Stimulated activated CD8-positive, alpha-beta memory T cell treated with anti-CD3 and anti-CD28 coated beads, Interleukin-2, amount 100 ng/mL, for 1 hour (primary cell): ENCODE measurements around the gene ZNF513.
"Not testable (repeated sequence)": the region's sequence is repeated elsewhere in the genome, so short reads cannot be mapped to it uniquely, and the experiment has no call there.

Experiments used
- DNase-seq, 2 donors: peaks; one replicate each; pipeline ENCODE4 v3.0.0-alpha.2; 2020; ENCODE audit warnings: low read depth in 2 of 2

Gene ZNF513

DNA sequence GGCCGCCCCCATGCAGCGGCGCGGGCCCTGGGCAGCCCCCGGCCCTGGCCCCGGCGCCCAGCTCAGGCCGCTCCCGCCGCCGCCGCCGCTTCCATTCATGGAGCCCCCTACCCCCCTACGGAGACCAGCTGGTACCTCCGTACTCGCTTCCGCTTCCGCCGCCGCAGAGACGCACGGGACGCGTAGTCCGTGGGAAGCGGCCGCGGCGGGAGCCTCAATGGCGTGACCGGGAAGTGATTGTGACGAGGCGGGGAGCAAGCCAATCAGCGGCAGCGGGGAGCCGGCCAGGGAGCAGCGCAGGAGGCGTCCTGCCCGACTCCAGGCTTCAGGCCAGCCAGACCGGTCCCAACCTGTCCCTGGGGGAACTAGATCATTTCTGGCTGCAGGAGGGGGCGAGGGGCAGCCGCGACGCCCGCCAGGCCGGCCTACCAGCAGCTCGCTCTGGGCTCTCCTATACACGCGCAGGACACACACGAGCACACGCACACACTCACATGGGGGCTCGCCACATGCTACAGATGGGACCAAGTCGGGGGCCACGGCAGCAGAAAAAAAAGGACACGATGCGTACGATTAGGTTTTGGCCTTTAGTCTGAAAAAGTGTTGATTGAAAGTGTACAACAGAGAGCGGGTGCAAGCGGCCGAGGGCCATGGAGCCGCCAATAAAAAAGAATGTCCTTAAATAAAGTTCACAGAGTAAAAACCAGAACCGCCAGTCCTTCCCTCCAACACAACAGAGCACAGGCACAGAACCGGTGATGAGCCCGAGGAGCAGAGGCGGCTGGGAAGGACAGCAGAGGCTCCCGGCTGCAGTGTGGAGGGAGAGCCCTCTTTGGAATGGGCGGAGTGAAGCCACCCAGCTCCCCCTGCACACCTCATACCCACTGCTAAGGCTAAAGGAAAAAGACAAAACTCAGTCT, at the start of gene ZNF513:
ZNF513 (minus strand) TSS at position 109 of the 920 bp plus-strand sequence. CDS start 208 bp downstream, outside the sequence.
- DNase-seq: peak; percentile 76 to 78

GRCh38 chr2:27428978-27429541, 48.5 kb upstream of the ZNF513 start:
- peak; percentile 44 to 56 for DNase-seq

- DNase-seq: peak; percentile 81 to 86
Observed at GRCh38 chr2:27428213-27428977, 47.9 kb upstream of the ZNF513 start, which contains the start of gene NRBP1. Gene NRBP1, plus strand, starts transcription at chr2:27428631. Its CDS starts 4,643 bp downstream, at chr2:27433274.

- no peak for DNase-seq
Observed at GRCh38 chr2:27427863-27428212, 47.3 kb upstream of the ZNF513 start.

GRCh38 chr2:27425039-27425438, 44.5 kb upstream of the ZNF513 start:
- DNase-seq: not testable (repeated sequence)

DNA sequence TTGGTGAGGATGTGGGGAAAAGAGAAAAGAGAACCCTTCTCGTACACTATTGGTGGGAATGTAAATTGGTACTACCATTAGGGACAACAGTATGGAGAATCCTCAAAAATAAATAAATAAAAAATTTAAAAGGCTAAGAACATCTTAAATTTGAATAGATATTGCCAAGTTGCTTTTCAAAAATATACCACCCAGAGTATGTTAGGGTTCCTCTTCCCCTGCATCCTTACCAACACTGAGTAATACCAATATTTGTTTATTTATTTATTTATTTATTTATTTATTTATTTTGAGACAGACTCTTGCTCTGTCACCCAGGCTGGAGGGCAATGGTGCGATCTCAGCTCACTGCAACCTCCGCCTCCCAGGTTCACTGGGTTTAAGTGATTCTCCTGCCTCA, 42.4 kb upstream of the ZNF513 start:
- DNase-seq: no peak

GRCh38 chr2:27421660-27422250, 41.2 kb upstream of the ZNF513 start:
- no peak for DNase-seq

DNA sequence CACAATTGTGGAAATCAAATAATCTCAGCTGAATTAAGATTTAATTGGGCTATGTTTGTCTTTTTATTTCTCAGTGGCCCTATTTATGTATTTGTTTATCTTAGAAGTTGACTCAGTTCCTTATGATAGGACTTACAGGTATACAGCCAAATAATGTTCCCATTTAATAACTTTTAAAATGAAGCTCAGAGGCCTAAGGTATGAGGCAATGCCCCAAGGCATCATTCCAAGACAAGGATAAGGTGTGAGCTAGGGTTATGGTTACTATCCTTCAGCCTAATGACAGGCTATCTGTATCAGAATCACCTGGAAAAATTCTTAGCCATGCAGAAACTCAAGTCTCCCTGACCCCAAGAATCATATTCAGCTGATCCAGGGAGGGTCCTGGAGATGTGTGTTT, 40.5 kb upstream of the ZNF513 start:
- DNase-seq: no peak

GRCh38 chr2:27416151-27416550, 35.6 kb upstream of the ZNF513 start:
- DNase-seq: no peak

DNA sequence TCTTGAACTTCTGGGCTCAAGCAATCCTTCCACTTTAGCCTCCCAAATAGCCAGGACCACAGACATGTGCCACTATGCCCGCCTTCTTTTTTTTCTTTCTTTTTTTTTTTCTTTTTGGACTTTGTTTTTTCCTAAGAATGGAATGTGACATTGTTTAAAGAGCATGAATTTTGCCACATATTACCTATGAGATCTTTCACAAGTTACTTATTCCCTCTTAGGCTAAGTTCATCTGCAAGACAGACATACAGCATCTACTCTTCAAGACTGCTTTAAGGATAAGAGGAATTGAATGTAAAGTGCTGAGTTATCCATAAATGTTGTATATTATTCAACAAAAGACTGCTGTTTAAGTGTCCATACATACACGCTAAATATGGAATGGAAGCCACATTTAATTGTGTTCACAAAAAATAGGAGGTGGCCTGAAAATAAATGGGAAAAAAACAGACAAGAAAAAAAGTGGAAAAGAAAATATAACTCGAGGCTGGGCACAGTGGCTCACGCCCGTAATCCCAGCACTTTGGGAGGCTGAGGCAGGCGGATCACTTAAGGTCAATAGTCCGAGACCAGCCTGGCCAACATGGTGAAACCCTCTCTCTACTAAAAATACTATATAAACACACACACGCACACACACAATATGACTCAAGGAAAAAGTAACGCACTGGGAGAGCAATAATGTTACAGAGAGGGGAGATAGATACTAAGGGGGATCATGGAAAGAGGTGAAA, 32.1 kb upstream of the ZNF513 start:
- DNase-seq: no peak

DNA sequence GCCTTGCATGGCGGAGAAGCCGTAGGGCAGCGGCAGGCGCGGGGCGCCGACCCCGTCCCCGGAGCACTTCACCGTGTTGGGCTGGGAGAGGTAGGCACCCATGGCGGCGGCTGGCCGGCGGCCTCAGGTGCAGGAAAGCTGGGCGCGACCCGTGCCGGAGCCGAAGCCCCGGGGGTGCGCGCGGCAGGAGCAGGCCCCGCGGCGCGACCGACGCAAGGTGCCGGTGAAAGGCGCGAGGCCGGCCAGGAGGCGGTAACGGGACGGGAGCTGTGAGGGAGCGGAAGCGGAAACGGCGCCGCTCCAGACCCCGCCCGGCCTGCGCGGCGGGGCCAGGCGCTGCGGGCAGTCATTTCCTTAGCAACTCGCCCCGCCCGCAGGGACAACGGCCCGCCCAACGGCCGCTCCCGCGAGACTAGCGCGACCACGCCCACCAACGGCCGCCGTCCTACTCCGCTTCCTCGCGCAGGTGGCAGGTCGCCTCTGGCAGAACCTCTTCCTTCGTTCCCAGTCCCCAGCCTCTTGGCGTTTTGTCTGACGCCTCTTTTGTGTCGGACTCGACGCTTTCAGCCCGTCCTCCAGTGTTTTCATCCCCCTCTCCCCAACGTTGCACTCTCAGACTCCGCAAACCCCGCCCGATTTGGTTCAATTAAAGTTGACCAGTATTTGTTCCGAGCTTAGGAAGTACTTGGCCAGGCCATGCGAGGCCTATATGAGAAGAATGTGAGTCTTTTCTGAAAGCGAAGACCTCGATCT, 29.0 kb upstream of the ZNF513 start, which contains the start of gene PPM1G:
PPM1G (minus strand) TSS at position 271 of the 753 bp plus-strand sequence; CDS start at position 102, 169 bp downstream.
- DNase-seq: peak; percentile 94

GRCh38 chr2:27408601-27409320, 28.2 kb upstream of the ZNF513 start:
- DNase-seq: no peak

GRCh38 chr2:27407798-27408491, 27.4 kb upstream of the ZNF513 start:
- no peak for DNase-seq

- no peak for DNase-seq
Observed at GRCh38 chr2:27400348-27401135, 20.0 kb upstream of the ZNF513 start.

DNA sequence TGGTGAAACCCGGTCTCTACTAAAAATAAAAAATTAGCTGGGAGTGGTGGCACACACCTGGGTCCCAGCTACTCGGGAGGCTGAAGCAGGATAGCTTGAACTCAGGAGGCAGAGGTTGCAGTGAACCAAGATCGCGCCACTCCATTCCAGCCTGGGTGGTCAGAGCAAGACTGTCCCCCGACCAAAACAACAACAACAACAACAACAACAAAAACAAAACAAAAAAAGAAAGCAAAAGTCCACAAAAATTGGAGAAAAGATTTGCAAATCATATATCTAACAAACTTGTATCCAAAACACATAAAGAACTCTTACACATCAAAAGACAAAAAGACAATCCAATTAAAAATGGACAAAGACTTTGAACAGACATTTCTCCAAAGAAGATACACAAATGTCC, 18.4 kb upstream of the ZNF513 start:
- DNase-seq: no peak

DNA sequence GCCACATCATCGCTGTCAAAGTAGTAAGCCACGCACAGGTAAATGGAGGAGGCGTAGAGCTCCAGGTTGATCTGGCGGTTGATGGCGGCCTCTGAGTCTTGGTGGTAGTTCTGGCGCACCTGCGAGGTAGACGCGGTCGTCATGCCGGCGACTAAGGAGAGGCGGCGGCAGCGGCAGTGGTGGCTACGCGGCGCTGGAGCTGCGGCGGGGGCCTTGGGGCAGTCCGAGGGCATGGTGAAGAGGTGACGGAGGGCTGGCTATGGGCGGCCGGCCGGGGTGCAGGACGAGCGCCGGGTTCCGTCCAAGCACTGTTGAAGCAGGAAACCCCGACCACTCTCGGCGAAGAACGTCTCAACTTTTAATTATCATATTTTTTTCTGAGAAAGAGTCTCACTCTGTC, 12.7 kb upstream of the ZNF513 start:
- no peak for DNase-seq

DNA sequence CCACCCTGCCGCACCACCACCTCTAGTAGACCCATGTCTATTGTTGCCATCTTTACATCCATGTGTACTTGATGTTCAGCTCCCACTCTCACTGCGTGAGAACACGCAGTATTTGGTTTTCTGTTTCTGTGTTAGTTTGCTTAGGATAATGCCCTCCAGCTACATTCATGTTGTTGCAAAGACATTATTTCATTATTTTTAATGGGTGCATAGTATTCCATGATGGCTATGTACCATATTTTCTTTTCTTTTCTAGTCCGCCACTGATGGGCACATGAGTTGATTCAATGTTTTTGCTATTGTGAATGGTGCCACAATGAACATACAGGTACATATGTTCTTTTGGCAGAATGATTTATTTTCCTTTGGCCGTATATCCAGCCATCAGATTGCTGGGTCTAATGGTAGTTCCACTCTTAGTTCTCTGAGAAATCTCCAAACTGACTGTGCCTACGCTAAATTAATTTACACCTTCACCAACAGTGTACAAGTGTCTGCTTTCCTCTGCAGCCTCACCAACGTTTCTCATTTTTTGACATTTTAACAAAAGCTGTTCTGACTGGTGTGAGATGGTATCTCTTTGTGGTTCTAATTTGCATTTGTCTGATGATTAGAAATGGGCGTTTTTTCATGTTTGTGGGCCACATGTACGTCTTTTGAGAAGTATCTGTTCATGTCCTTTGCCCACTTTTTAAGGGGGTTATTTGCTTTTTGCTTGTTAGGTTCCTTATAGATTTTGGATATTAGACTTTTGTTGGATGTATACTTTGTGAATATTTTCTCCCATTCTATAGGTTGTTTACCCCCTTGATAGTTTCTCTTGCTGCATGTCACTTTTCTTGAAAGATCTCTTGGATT, 10.5 kb upstream of the ZNF513 start:
- no peak for DNase-seq
